IPS-NIHi11 (cell line): Measurements from ENCODE around the gene XIRP2.
A peak's percentile ranks its signal among the peaks of the same experiment; 100 is the strongest.
"Not testable (repeated sequence)": the region's sequence is repeated elsewhere in the genome, so short reads cannot be mapped to it uniquely, and the experiment has no call there.

ENCODE experiments used
- DNase-seq: peaks from one replicate; pipeline ENCODE4 v3.0.0; 2012; ENCODE audit warnings: mixed read lengths, low spot score

Gene XIRP2

GRCh38 chr2:166944909-166945308 is 56.6 kb downstream of the XIRP2 start:
- DNase-seq, result peak; percentile 10

- DNase-seq, result no peak
Observed at GRCh38 chr2:166957686-166958085, 69.4 kb downstream of the XIRP2 start.

GRCh38 chr2:166958986-166959481 is 70.8 kb downstream of the XIRP2 start:
- DNase-seq, result no peak

- no peak for DNase-seq
Observed at GRCh38 chr2:166959556-166959955, 71.3 kb downstream of the XIRP2 start.

GRCh38 chr2:166960702-166961270 is 72.5 kb downstream of the XIRP2 start:
- no peak for DNase-seq

- DNase-seq, result no peak
Observed at GRCh38 chr2:166961933-166962332, 73.7 kb downstream of the XIRP2 start.

- DNase-seq, result no peak
Observed at GRCh38 chr2:166969486-166969885, 81.2 kb downstream of the XIRP2 start.

- no peak for DNase-seq
Observed at GRCh38 chr2:166972002-166972401, 83.7 kb downstream of the XIRP2 start.

GRCh38 chr2:166972418-166972817 is 84.1 kb downstream of the XIRP2 start:
- DNase-seq, result no peak

- no peak for DNase-seq
Observed at GRCh38 chr2:166984188-166984587, 95.9 kb downstream of the XIRP2 start.

GRCh38 chr2:166984797-166985196 is 96.5 kb downstream of the XIRP2 start:
- no peak for DNase-seq

- no peak for DNase-seq
Observed at GRCh38 chr2:166994588-166995336, 106.5 kb downstream of the XIRP2 start.

- no peak for DNase-seq
Observed at GRCh38 chr2:166996465-166996864, 108.2 kb downstream of the XIRP2 start.

GRCh38 chr2:167001165-167001564 is 112.9 kb downstream of the XIRP2 start:
- DNase-seq, result no peak

- DNase-seq, result no peak
Observed at GRCh38 chr2:167005096-167005495, 116.8 kb downstream of the XIRP2 start.

- no peak for DNase-seq
Observed at GRCh38 chr2:167013227-167013626, 124.9 kb downstream of the XIRP2 start.

- no peak for DNase-seq
Observed at GRCh38 chr2:167015806-167016205, 127.5 kb downstream of the XIRP2 start.

GRCh38 chr2:167017021-167017420 is 128.7 kb downstream of the XIRP2 start:
- DNase-seq, result no peak

- no peak for DNase-seq
Observed at GRCh38 chr2:167018590-167018989, 130.3 kb downstream of the XIRP2 start.

- no peak for DNase-seq
Observed at GRCh38 chr2:167028503-167028902, 140.2 kb downstream of the XIRP2 start.

- DNase-seq, result not testable (repeated sequence)
Observed at GRCh38 chr2:167034976-167035375, 146.7 kb downstream of the XIRP2 start.

GRCh38 chr2:167048829-167049228 is 160.5 kb downstream of the XIRP2 start:
- DNase-seq, result peak; percentile 14

GRCh38 chr2:167049659-167050058 is 161.4 kb downstream of the XIRP2 start:
- no peak for DNase-seq

GRCh38 chr2:167052825-167053224 is 164.5 kb downstream of the XIRP2 start:
- no peak for DNase-seq
